GM12801 (cell line): ENCODE measurements around the gene SLIT3.

Source experiments
- CTCF ChIP-seq: IDR thresholded peaks from one replicate; pipeline ENCODE4 v1.5.1; 2011; ENCODE audit warnings: control low read depth; ENCODE audit not compliant: insufficient read length; ENCODE audit errors: extremely low read depth

SLIT3 gene

GRCh38 chr5:168847511-168848073, 453.3 kb downstream of the SLIT3 start:
- no peak for TF ChIP-seq CTCF

- TF ChIP-seq CTCF: no peak
Measured at GRCh38 chr5:168844922-168845296, 456.0 kb downstream of the SLIT3 start.

- TF ChIP-seq CTCF: no peak
Measured at GRCh38 chr5:168844016-168844921, 456.7 kb downstream of the SLIT3 start.

- TF ChIP-seq CTCF: no peak
Measured at GRCh38 chr5:168843277-168844015, 457.5 kb downstream of the SLIT3 start.

GRCh38 chr5:168842571-168843205, 458.3 kb downstream of the SLIT3 start:
- TF ChIP-seq CTCF: no peak

- no peak for TF ChIP-seq CTCF
Measured at GRCh38 chr5:168837852-168838251, 463.1 kb downstream of the SLIT3 start.
